H1 (cell line): ENCODE results near the gene PRODH2. TPM values are rescaled to one million over a fixed set of nuclear protein-coding genes. Genes with fewer than 3 reads are reported as not detected.

ENCODE experiments used
- CTCF ChIA-PET: fragments of 300-600 bp; sonication (Branson Sonifier 250); formaldehyde crosslinking; loops from one replicate; lab custom pipeline; 2021; ENCODE audit not compliant: partially characterized antibody; lab: Charles Lee
- POLR2A ChIA-PET: fragments of 300-600 bp; sonication (Branson Sonifier 250); formaldehyde crosslinking; loops from one replicate; lab custom pipeline; 2021; ENCODE audit warnings: inconsistent platforms; ENCODE audit not compliant: partially characterized antibody; lab: Charles Lee
- DNase-seq, 2 experiments: peaks; one replicate each; pipeline versions ENCODE4 v3.0.0 to v3.0.0-alpha.2; 2010 to 2022; ENCODE audit warnings: low spot score in 2 of 2, low read depth in 1 of 2, mixed read lengths in 1 of 2
- FAIRE-seq: peaks from 2 replicates; lab custom pipeline; 2011; peaks lifted over from hg19 to GRCh38; lab: Jason Lieb, UNC
- H2AFZ ChIP-seq: 2 replicates; pipeline ENCODE4 v1.8.1; 2012; ENCODE audit warnings: low read length, inconsistent platforms
- H2AK5ac ChIP-seq: 2 replicates; pipeline ENCODE4 v1.6.1; 2013; ENCODE audit warnings: low read depth, low read length
- H2BK120ac ChIP-seq: replicated peaks from 2 replicates; pipeline ENCODE3; 2013; ENCODE audit warnings: low read depth, low read length, inconsistent platforms
- H2BK12ac ChIP-seq: 2 replicates; pipeline ENCODE4 v1.6.1; 2013; ENCODE audit warnings: low read depth, low read length
- H2BK15ac ChIP-seq: 2 replicates; pipeline ENCODE4 v1.6.1; 2013; ENCODE audit warnings: low read length
- H2BK20ac ChIP-seq: 2 replicates; pipeline ENCODE4 v1.6.1; 2013; ENCODE audit warnings: low read length
- H2BK5ac ChIP-seq: 2 replicates; pipeline ENCODE4 v1.6.1; 2013; ENCODE audit warnings: low read depth, low read length
- H3K14ac ChIP-seq: 2 replicates; pipeline ENCODE4 v1.6.1; 2013; ENCODE audit warnings: inconsistent platforms; ENCODE audit not compliant: insufficient read length
- H3K18ac ChIP-seq: 2 replicates; pipeline ENCODE4 v1.6.1; 2013; ENCODE audit warnings: low read length; ENCODE audit errors: extremely low read depth
- H3K23ac ChIP-seq: 2 replicates; pipeline ENCODE4 v1.6.1; 2013; ENCODE audit warnings: inconsistent platforms; ENCODE audit not compliant: insufficient read length
- H3K23me2 ChIP-seq: 2 replicates; pipeline ENCODE4 v1.6.1; 2013; ENCODE audit warnings: low read depth, low read length
- H3K27ac ChIP-seq: 2 replicates; pipeline ENCODE4 v1.6.1; 2011; ENCODE audit warnings: low read depth, low read length, inconsistent platforms
- H3K27me3 ChIP-seq, 4 experiments: replicated peaks in 1 of 4; 1 replicate in 1 of 4; 2 replicates in 3 of 4; pipeline versions ENCODE4 v1.6.1 to v1.8.1; 2011 to 2013; ENCODE audit warnings: low read length in 3 of 4, mild to moderate bottlenecking in 3 of 4, inconsistent platforms in 2 of 4, mixed read lengths in 2 of 4, moderate library complexity in 1 of 4; ENCODE audit not compliant: control insufficient read depth in 3 of 4, insufficient read depth in 3 of 4; ENCODE audit errors: extremely low read depth in 1 of 4
- H3K36me3 ChIP-seq, 4 experiments: 2 replicates each; pipeline versions ENCODE4 v1.6.1 to v1.8.1; 2011 to 2013; ENCODE audit warnings: mild to moderate bottlenecking in 4 of 4, low read length in 3 of 4, moderate library complexity in 2 of 4, control low read depth in 1 of 4, inconsistent platforms in 1 of 4; ENCODE audit not compliant: insufficient read depth in 4 of 4, control insufficient read depth in 2 of 4
- H3K4ac ChIP-seq: replicated peaks from 2 replicates; pipeline ENCODE3; 2013; ENCODE audit warnings: low read length, low read depth, mixed read lengths, inconsistent platforms; ENCODE audit not compliant: insufficient read length
- H3K4me1 ChIP-seq, 4 experiments: replicated peaks in 1 of 4; 1 replicate in 1 of 4; 2 replicates in 3 of 4; pipeline versions ENCODE4 v1.6.1 to v1.8.1; 2011 to 2013; ENCODE audit warnings: low read length in 3 of 4, inconsistent platforms in 2 of 4, mixed read lengths in 1 of 4; ENCODE audit not compliant: insufficient read depth in 4 of 4, control insufficient read depth in 3 of 4
- H3K4me2 ChIP-seq, 2 experiments: 2 replicates each; pipeline versions ENCODE4 v1.6.1 to v1.8.1; 2011 to 2013; ENCODE audit warnings: low read depth in 2 of 2, low read length in 2 of 2, control low read depth in 1 of 2, inconsistent platforms in 1 of 2, mild to moderate bottlenecking in 1 of 2; ENCODE audit not compliant: insufficient read depth in 1 of 2
- H3K4me3 ChIP-seq, 4 experiments: fragments of 200-600, 300-600 bp in 1 of 4; sonication (generic), shearing (Covaris generic), sonication (Bioruptor Twin) in 1 of 4; 2 replicates each; pipeline versions ENCODE4 v1.5.1 to v1.8.1; 2011 to 2016; ENCODE audit warnings: low read length in 4 of 4, low read depth in 3 of 4, control low read depth in 2 of 4, inconsistent platforms in 2 of 4, mild to moderate bottlenecking in 2 of 4, mixed read lengths in 1 of 4, moderate library complexity in 1 of 4; ENCODE audit not compliant: insufficient read depth in 2 of 4; ENCODE audit errors: extremely low read depth in 1 of 4
- H3K56ac ChIP-seq: replicated peaks from 2 replicates; pipeline ENCODE3; 2013; ENCODE audit warnings: low read depth, mild to moderate bottlenecking, mixed read lengths, low read length, inconsistent platforms; ENCODE audit not compliant: insufficient read length
- H3K79me1 ChIP-seq: 2 replicates; pipeline ENCODE4 v1.6.1; 2013; ENCODE audit warnings: low read depth, low read length, control low read depth
- H3K79me2 ChIP-seq, 2 experiments: 2 replicates each; pipeline versions ENCODE4 v1.6.1 to v1.8.1; 2012 to 2013; ENCODE audit warnings: low read length in 2 of 2, mild to moderate bottlenecking in 2 of 2, inconsistent platforms in 1 of 2; ENCODE audit not compliant: insufficient read depth in 2 of 2, control insufficient read depth in 1 of 2
- H3K9ac ChIP-seq, 4 experiments: replicated peaks in 1 of 4; 1 replicate in 1 of 4; 2 replicates in 3 of 4; pipeline versions ENCODE4 v1.6.1 to v1.8.1; 2011 to 2013; ENCODE audit warnings: low read depth in 3 of 4, low read length in 3 of 4, control low read depth in 2 of 4, mild to moderate bottlenecking in 2 of 4, moderate library complexity in 2 of 4, inconsistent platforms in 1 of 4; ENCODE audit errors: extremely low read depth in 1 of 4
- H3K9me3 ChIP-seq, 2 experiments: 2 replicates each; pipeline versions ENCODE4 v1.6.1 to v1.8.1; 2012 to 2013; ENCODE audit warnings: mild to moderate bottlenecking in 2 of 2, moderate library complexity in 2 of 2, control low read depth in 1 of 2, inconsistent platforms in 1 of 2, low read depth in 1 of 2, low read length in 1 of 2, mixed read lengths in 1 of 2; ENCODE audit not compliant: insufficient read depth in 2 of 2
- H4K20me1 ChIP-seq, 2 experiments: replicated peaks in 1 of 2; 2 replicates each; pipeline versions ENCODE3 to v1.8.1; 2011 to 2013; ENCODE audit warnings: inconsistent platforms in 2 of 2, low read length in 2 of 2, mild to moderate bottlenecking in 1 of 2; ENCODE audit not compliant: insufficient read depth in 2 of 2, control insufficient read depth in 1 of 2
- H4K5ac ChIP-seq: 2 replicates; pipeline ENCODE4 v1.6.1; 2013; ENCODE audit warnings: low read length, low read depth, mixed read lengths, inconsistent platforms; ENCODE audit not compliant: insufficient read length
- H4K8ac ChIP-seq: 2 replicates; pipeline ENCODE4 v1.8.0; 2013; ENCODE audit warnings: mild to moderate bottlenecking, moderate library complexity, low read length, inconsistent platforms; ENCODE audit not compliant: insufficient read depth; ENCODE audit errors: extremely low read depth
- H4K91ac ChIP-seq: replicated peaks from 2 replicates; pipeline ENCODE3; 2013; ENCODE audit warnings: low read length, mixed read lengths, inconsistent platforms; ENCODE audit not compliant: insufficient read length
- EGR1 ChIP-seq: IDR thresholded peaks from 2 replicates; pipeline ENCODE4 v1.6.1; 2011; ENCODE audit warnings: low read depth, low read length, borderline replicate concordance
- HDAC2 ChIP-seq, 2 experiments: fragments of 300-600 bp in 1 of 2; sonication (generic) in 1 of 2; IDR thresholded peaks; 2 replicates each; pipeline ENCODE4 v1.6.1; 2011 to 2012; ENCODE audit warnings: low read depth in 2 of 2, low read length in 2 of 2, mild to moderate bottlenecking in 2 of 2, moderate library complexity in 2 of 2, borderline replicate concordance in 1 of 2, inconsistent platforms in 1 of 2
- KDM4A ChIP-seq: IDR thresholded peaks from one replicate; pipeline ENCODE4 v1.7.1; 2012; ENCODE audit warnings: low read depth, mild to moderate bottlenecking, moderate library complexity, low read length, inconsistent platforms; ENCODE audit not compliant: severe bottlenecking
- POU5F1 ChIP-seq: IDR thresholded peaks from 2 replicates; pipeline ENCODE4 v1.6.1; 2011; ENCODE audit warnings: low read depth, mild to moderate bottlenecking, low read length, moderate library complexity
- SAP30 ChIP-seq: fragments of 300-600 bp; sonication (generic); IDR thresholded peaks from 2 replicates; pipeline ENCODE4 v1.7.1; 2012; ENCODE audit warnings: low read length, moderate library complexity, mild to moderate bottlenecking, inconsistent platforms; ENCODE audit not compliant: insufficient read depth, insufficient replicate concordance
- SIN3A ChIP-seq, 2 experiments: IDR thresholded peaks in 1 of 2; conservative IDR thresholded peaks in 1 of 2; 2 replicates each; pipeline ENCODE4 v1.6.1; 2011 to 2012; ENCODE audit warnings: low read length in 2 of 2, improper control_type of control experiment in 1 of 2, low read depth in 1 of 2, mild to moderate bottlenecking in 1 of 2
- SP1 ChIP-seq: IDR thresholded peaks from 2 replicates; pipeline ENCODE4 v1.6.1; 2011; ENCODE audit warnings: low read depth, low read length
- WGBS, 2 experiments: shearing (Covaris generic) in 1 of 2; methylation state at CpG; one replicate each; pipeline versions ENCODE4 v1.1.6 to v1.1.7; 2013 to 2015; ENCODE audit warnings: low lambda C conversion rate in 2 of 2, mixed read lengths in 2 of 2, inconsistent platforms in 1 of 2, low coverage in 1 of 2, missing lambda C conversion rate in 1 of 2; ENCODE audit not compliant: insufficient replicate concordance in 2 of 2, insufficient coverage in 1 of 2, insufficient read length in 1 of 2; ENCODE audit errors: extremely low coverage in 1 of 2, missing lambda C conversion rate in 1 of 2; 5-methylcytosine and 5-hydroxymethylcytosine counted together
- polyA plus RNA-seq, 7 experiments: library from polyadenylated mRNA; depleted of rRNA in 3 of 7; stranded (reverse) in 5 of 7; unstranded in 2 of 7; fragments of >200 nt in 5 of 7; fragments of 200-250 nt in 2 of 7; gene quantifications; 1 replicate in 5 of 7; 2 replicates in 1 of 7; 4 replicates in 1 of 7; pipeline versions ENCODE4 v1.2.1 to v1.2.3, GENCODE V29; 2011 to 2013; ENCODE audit warnings: missing spikeins in 2 of 7, mixed read lengths in 2 of 7
- total RNA-seq: library from RNA; stranded (reverse); fragmentation: NEBNext Ultra II Directional; extraction: Animal tissue kit (Norgen Biotek cat#: 25700); gene quantifications from 2 replicates; pipeline ENCODE4 v1.2.1, GENCODE V29; 2021
- TF ChIP-seq, protein P1 (sequence below): IDR thresholded peaks from 2 replicates; pipeline ENCODE4 v1.6.1; 2012; ENCODE audit warnings: inconsistent platforms

The PRODH2 gene
- total and polyA plus RNA-seq, 2 of the 8 experiments (the other 6 are each of a cell fraction or from before 2014, with no cell fraction given): not detected

DNA sequence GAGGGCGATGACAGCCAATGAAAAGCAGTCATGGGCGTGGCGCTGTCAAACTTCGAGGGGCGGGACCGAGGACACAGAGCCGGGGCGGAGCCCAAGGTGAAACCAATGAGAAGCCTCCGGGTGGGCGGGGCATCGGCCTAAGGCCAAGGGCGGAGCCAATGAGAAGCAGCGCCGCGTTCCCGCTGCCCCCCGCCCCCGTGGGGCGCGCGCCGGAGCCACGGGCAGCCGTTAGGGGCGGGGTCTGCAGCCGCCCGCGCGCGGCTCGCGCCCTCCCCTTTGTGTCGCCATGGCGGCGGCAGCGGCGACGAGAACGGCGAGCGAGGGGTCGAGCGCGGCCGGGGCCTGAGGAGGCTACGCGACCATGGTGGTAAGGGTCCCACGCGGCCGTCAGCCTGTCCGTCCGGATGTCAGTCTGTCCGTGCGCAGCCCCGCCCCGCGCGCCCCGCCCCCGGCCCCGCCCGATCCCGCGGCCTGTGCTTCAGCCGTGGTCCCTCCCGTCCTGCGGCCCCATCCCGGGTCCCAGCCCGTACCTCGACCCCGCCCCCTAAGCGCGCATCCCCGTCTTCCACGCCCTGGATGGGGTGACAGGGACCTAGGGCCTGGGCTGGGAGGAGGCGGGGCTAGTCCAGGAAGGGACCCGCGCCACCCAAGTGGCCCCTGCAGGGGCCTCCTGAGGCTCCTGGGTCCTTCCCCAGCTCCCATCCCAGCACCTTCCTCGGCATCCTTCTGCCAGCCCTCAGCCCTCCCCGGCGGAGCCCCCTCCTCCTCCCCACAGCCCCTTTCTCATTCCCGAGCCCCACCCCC is 37.1 kb downstream of the PRODH2 start, which contains the start of gene ARHGAP33:
ARHGAP33 (plus strand) TSS at position 267 of the 804 bp plus-strand sequence; CDS start at position 362, 95 bp downstream.
- H3K36me3 ChIP-seq: no peaks in the 10 kb centered on the region
- H3K79me1 ChIP-seq: no peaks in the 10 kb centered on the region; the same call in 1 of the 2 replicates
- 2% methylated on average over 35 of the region's 82 CpGs; no CpG with 5 or more reads in 1 of the 2 experiments for WGBS, 2 experiments
- no peak within 1 kb of the TSS for H4K8ac ChIP-seq
- peak within 1 kb of the TSS; percentile 0; the same call in 1 of the 2 replicates for H2BK12ac ChIP-seq
- peaks cover 0 to 9% (median 7%) of the 10 kb centered on the region in 4 experiments; a peak in 3 of 7 replicates for H3K27me3 ChIP-seq
- H3K27ac ChIP-seq: no peak within 1 kb of the TSS
- no peak within 1 kb of the TSS for H4K5ac ChIP-seq
- H3K23ac ChIP-seq: no peak within 1 kb of the TSS
- peak within 1 kb of the TSS; percentile 19 for H3K4ac ChIP-seq
- ChIA-PET POLR2A (interaction anchor here (0.7 to 3.1 kb wide), 4 partner anchors 8 to 30 kb away, joined by 3 to 11 read pairs (median 6); partner anchors contain the start of genes LIN37, PSENEN and U2AF1L4), CTCF (interaction anchor here (1.3 kb wide), 1 partner anchor 31 kb away, joined by 4 read pairs; no protein-coding TSS in a partner anchor)
- H3K18ac ChIP-seq: no peak within 1 kb of the TSS; the same call in 1 of the 2 replicates
- no peak within 1 kb of the TSS for H3K9ac ChIP-seq
- H2BK120ac ChIP-seq: no peak within 1 kb of the TSS
- H3K9me3 ChIP-seq: no peaks in the 10 kb centered on the region
- TF ChIP-seq POU5F1: no peak
- TF ChIP-seq SAP30: no peak
- TF ChIP-seq SP1: peak; percentile 87; the same call in 1 of the 2 replicates
- peak; percentile 63 to 71; a peak in 2 of 4 replicates for TF ChIP-seq HDAC2 (IDR thresholded peaks at IDR 0.05; ENCODE audit: borderline replicate concordance in 1 of 2, low read depth in 2 of 2, low read length in 2 of 2)
- peak; percentile 84 for TF ChIP-seq KDM4A
- TF ChIP-seq EGR1: peak; percentile 53; the same call in 1 of the 2 replicates
- peak in 1 of 2 experiments; percentile 86; a peak in 2 of 4 replicates for TF ChIP-seq SIN3A (conservative IDR thresholded peaks at IDR 0.05 in 1 of 2, IDR thresholded peaks at IDR 0.05 in 1 of 2; ENCODE audit: low read depth in 1 of 2, low read length in 2 of 2)
- TF ChIP-seq, protein P1, sequence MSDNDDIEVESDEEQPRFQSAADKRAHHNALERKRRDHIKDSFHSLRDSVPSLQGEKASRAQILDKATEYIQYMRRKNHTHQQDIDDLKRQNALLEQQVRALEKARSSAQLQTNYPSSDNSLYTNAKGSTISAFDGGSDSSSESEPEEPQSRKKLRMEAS: peak; percentile 39; the same call in 1 of the 2 replicates
- FAIRE-seq: peak; percentile 62
- DNase-seq: peak; percentile 87 to 100
- H2BK20ac ChIP-seq: no peak within 1 kb of the TSS
- H2BK5ac ChIP-seq: 0 out of 2 replicates have a peak within 1 kb of the TSS, but pooled peaks have one; percentile 55
- no peak within 1 kb of the TSS for H4K91ac ChIP-seq
- H3K79me2 ChIP-seq: no peaks in the 10 kb centered on the region
- H3K4me2 ChIP-seq: peak within 1 kb of the TSS; percentile 63 to 82
- H2AFZ ChIP-seq: no peak within 1 kb of the TSS; the same call in 1 of the 2 replicates
- H4K20me1 ChIP-seq: peaks cover 0 to 1% of the 10 kb centered on the region in 2 experiments
- H3K14ac ChIP-seq: no peak within 1 kb of the TSS
- peaks cover 0 to 21% (median 17%) of the 10 kb centered on the region in 4 experiments; a peak in 6 of 7 replicates for H3K4me1 ChIP-seq
- H2AK5ac ChIP-seq: no peak within 1 kb of the TSS
- peak within 1 kb of the TSS; percentile 57 to 83 (median 68) for H3K4me3 ChIP-seq
- peaks cover 4% of the 10 kb centered on the region; the same call in 1 of the 2 replicates for H3K23me2 ChIP-seq
- no peak within 1 kb of the TSS for H3K56ac ChIP-seq
- peak within 1 kb of the TSS; percentile 96; the same call in 1 of the 2 replicates for H2BK15ac ChIP-seq
